H7 (cell line): ENCODE measurements around the gene ERI2. TPM values are rescaled to one million over a fixed set of nuclear protein-coding genes. Genes with fewer than 3 reads are reported as not detected.
"Not testable (repeated sequence)": the region's sequence is repeated elsewhere in the genome, so short reads cannot be mapped to it uniquely, and the experiment has no call there.

Experiments
- DNase-seq: peaks from one replicate; pipeline ENCODE4 v3.0.0; 2012
- H3K27me3 ChIP-seq: 2 replicates; pipeline ENCODE4 v1.6.0; 2011; ENCODE audit warnings: mild to moderate bottlenecking, low read length; ENCODE audit not compliant: control insufficient read depth, insufficient read depth
- H3K36me3 ChIP-seq: replicated peaks from 2 replicates; pipeline ENCODE4 v1.5.1; 2011; ENCODE audit warnings: low read length; ENCODE audit not compliant: control insufficient read depth, insufficient read depth
- H3K4me3 ChIP-seq: 2 replicates; pipeline ENCODE4 v1.5.1; 2011; ENCODE audit warnings: low read depth, mild to moderate bottlenecking, control low read depth, low read length, moderate library complexity; ENCODE audit not compliant: insufficient read depth
- total RNA-seq: library from RNA; depleted of rRNA; stranded (reverse); fragments of >200 nt; shearing (Covaris generic); gene quantifications from 2 replicates; pipeline ENCODE4 v1.2.3, GENCODE V29; 2014

The ERI2 gene
- total RNA-seq, 1 experiment from 2014 or later = 19.1 TPM

DNA sequence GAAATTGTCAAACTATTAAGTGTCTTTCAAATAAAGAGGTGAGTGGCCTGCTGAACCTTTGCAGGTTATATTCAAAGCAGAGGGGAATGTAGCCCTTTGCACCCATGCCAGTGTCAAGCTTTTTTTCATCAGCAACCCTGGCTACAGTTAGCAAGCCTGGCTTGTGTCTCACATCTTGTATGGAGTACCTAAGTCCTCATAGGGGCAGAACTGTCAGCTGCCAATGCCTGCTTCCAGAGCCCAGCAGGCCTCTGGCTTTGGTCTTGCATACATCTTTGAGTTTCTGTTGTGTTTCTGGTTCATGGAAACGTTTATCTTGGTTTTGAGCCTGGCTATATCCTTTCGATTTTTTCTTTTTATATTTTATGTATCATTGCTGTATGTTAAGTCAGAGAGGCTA lies 26.8 kb upstream of the ERI2 start:
- no peaks in the 10 kb centered on the region for H3K27me3 ChIP-seq
- DNase-seq = no peak
- no peaks in the 10 kb centered on the region; the same call in 1 of the 2 replicates for H3K36me3 ChIP-seq
- no peak overlapping the region for H3K4me3 ChIP-seq

DNA sequence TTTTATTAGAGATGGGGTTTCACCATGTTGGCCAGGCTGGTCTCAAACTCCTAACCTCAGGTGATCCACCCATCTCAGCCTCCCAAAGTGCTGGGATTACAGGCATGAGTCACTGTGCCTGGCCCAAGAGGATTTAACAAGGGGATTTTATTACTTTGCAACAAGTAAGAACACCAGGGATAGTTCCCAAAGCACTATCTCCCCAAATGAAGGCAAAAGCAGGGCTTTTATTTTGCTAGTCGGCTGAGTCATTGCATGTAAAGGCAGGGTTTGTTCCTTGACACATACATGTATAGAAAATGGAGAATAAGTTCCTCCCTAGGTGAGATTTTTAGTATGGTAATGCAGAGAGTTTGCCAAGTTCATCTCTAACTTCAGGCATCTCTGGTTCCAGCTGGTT lies 24.1 kb upstream of the ERI2 start:
- Histone ChIP-seq H3K27me3 (no peaks in the 10 kb centered on the region), H3K4me3 (no peak overlapping the region), H3K36me3 (peaks cover 1% of the 10 kb centered on the region)
- DNase-seq = no peak

DNA sequence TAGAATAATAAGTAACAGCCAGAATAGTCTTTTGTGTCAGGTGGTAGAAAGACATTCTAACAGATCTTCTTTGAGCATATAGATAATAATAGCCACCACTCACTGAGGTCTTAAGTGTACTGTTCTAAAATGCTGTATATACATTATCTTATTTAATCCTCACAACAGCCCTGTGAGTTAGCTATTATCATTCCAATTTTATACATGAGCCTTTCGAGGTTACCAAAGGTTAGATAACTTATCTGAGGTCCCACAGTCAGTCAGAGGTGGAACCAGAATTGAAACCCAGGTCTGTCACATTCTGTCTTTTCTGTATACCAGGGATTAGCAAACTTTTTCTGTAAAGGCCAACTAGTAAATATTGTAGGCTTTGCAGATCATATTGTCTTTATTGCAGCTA lies 23.3 kb upstream of the ERI2 start:
- no peak overlapping the region for H3K4me3 ChIP-seq
- no peak for DNase-seq
- H3K27me3 ChIP-seq = no peaks in the 10 kb centered on the region
- H3K36me3 ChIP-seq = peaks cover 1% of the 10 kb centered on the region

DNA sequence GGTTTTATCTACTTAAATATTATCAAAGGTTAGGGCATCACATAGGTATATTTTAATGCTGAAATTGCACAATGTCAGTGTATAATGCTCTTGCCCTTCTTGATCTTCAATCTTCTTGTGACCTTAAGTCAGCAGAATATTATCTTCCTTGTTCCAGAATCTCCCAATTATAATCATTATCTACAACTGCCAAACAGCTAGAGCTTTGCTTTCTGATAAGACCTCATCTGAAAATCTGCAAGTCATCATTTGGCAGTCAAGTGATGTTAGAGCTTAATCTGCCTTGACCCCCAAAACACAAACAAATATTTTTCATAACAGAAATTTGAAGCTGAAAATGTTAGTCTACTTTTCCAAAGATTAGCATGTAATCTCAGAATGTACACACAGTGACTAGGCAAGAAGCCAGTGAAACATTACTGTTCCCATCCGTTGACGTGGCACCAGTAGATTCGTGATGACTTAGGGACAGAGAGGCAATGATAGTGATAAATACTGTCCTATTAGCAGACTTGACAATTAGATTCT lies 19.8 kb upstream of the ERI2 start:
- no peak for DNase-seq
- Histone ChIP-seq H3K27me3 (no peaks in the 10 kb centered on the region), H3K4me3 (no peak overlapping the region), H3K36me3 (peaks cover 3% of the 10 kb centered on the region)

DNA sequence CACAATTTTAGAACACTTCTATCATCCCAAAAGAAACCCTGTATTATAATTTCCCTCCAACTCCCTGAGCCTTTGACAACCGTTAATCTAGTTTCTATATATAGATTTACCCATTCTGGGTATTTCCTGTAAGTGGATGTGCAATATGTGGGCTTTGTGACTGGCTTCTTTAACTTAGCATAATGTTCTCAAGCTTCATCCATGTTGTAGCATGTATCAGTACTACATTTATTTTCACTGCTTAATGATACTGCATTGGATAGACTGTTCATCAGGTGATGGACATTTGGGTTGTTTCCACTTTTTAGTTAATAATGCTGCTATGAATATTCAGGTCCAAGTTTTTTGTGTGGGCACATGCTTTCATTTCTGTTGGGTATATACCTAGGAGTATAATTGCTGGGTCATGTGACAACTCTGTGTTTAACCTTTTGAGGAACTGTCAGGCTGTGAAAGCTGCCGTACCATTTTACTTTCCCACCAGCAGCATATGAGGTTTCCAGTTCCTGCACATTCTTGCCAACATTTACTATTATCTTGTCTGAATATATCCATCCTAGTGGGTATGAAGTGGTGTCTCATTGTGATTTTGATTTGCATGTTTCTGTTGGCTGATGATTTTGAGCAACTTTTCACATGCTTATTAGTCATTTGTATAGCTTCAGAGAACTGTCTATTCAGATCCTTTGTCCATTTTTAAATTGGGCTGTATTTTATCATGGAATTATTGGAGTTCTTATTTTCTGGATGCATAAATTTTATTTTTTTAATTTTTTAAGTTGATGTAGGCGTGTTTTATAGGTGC lies 16.5 kb upstream of the ERI2 start:
- Histone ChIP-seq H3K27me3 (no peaks in the 10 kb centered on the region), H3K4me3 (no peak overlapping the region), H3K36me3 (peaks cover 3% of the 10 kb centered on the region)
- DNase-seq = no peak

DNA sequence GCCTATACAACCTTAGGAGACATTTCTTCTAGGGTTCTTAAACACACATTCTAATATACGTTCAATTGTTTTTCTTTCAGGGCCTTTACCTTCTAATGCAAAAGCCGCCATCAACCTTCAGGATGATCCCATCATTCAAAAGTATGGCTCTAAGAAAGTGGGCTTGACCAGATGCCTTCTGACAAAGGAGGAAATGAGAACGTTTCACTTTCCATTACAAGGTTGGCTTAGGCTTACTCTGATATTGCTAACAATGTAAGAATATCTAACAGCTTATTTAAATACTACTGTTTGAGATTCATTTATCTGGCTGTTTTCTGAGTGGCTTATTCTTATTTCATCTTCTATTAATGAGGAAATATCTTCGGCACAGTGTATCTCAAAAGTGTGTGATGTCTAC lies 15.4 kb upstream of the ERI2 start:
- DNase-seq = no peak
- Histone ChIP-seq H3K27me3 (no peaks in the 10 kb centered on the region), H3K4me3 (no peak overlapping the region), H3K36me3 (peaks cover 1% of the 10 kb centered on the region; the same call in 1 of the 2 replicates)

DNA sequence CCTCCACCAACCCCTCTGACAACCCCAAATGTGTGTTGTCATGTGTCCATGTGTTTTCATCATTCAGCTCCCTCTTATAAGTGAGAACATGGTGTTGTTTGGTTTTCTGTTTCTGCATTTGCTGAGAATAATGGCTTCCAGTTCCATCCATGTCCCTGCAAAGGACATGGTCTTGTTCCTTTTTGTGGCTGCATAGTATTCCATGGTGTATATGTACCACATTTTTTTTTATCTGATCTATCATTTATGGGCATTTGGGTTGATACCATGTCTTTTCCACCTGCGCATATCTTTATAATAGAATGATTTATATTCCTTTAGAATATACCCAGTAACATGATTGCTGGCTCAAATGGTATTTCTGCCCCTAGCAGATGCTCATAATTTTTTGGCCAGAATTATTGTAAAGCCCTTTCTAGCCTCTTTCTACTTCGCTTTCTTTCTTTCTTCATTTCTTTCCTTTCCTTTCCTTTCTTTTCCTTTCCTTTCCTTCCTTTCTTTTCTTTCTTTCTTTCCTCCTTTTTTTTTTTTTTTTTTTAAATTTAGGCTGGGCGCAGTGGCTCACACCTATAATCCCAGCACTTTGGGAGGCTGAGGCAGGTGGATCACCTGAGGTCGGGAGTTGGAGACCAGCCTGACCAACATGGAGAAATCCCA lies 12.8 kb upstream of the ERI2 start:
- H3K27me3 ChIP-seq = no peaks in the 10 kb centered on the region
- DNase-seq = no peak

DNA sequence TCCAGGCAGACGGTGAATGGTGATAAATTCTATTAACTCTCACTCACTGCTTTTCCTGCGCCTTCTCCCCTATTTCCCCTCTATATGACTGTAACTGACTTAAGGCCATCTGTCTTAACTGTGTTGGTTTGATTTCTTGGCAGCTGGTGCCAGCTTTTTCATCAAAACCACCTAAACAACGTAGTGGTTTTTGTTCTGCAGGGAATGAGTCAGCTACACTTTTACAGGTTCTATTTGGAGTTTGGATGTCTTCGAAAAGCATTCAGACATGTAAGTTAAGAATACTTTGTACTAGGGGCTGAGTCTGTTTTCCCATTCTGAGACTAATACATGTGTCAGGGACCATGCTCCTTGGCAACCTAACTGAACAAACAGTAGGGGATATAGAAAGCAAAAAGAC lies 8.5 kb upstream of the ERI2 start:
- no peak for DNase-seq
- Histone ChIP-seq H3K36me3 (peaks cover 1% of the 10 kb centered on the region), H3K27me3 (no peaks in the 10 kb centered on the region)

More for the DNA sequence above, 12.8 kb upstream of the ERI2 start:
- Histone ChIP-seq H3K36me3 (peaks cover 2% of the 10 kb centered on the region), H3K4me3 (no peak overlapping the region)

DNA sequence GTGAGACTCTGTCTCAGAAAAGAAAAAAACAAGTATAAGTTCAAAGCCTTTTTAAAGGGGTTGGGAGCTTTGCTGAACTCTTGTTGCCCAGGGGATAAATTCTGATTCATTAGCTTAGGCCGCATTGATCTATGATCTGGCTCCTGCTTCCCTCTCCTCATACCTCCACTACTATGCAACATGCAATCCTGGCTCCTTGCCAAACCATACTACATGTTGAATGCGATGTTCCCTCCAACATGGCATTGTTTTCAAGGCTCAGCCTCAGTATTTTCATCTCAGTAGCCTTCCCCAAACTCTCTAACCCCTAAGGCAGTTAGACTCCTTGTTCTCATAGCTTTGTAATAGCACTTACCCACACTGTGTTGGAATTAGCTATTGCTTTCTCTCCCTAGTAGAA lies 6.2 kb upstream of the ERI2 start:
- no peak overlapping the region for H3K4me3 ChIP-seq
- H3K27me3 ChIP-seq = no peaks in the 10 kb centered on the region
- H3K36me3 ChIP-seq = peaks cover 1% of the 10 kb centered on the region
- no peak for DNase-seq

More for the DNA sequence above, 8.5 kb upstream of the ERI2 start:
- no peak overlapping the region for H3K4me3 ChIP-seq

DNA sequence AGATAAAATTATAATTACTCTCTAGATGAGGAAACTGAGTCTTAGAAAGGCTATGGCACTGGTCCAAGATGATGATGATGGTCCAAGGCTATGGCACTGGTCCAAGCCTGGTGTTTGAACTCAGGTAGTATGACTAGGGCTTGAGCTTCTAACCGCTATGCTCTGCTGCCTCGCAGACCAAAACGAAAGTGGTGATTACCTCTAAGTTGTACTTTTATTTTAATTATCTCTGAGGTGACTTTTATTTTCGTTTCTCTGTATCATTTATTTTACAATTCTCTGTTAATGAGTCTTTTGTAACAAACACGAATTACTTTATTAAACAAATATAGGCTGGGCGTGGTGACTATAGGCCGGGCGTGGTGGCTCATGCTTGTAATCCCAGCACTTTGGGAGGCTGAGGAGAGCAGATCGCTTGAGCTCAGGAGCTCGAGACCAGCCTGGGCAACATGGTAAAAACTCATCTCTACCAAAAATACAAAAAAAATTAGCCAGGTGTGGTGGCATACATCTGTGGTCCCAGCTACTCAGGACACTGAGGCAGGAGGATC lies 5.7 kb upstream of the ERI2 start:
- H3K27me3 ChIP-seq = no peaks in the 10 kb centered on the region
- no peak overlapping the region for H3K4me3 ChIP-seq
- DNase-seq = no peak
- peaks cover 1% of the 10 kb centered on the region for H3K36me3 ChIP-seq

DNA sequence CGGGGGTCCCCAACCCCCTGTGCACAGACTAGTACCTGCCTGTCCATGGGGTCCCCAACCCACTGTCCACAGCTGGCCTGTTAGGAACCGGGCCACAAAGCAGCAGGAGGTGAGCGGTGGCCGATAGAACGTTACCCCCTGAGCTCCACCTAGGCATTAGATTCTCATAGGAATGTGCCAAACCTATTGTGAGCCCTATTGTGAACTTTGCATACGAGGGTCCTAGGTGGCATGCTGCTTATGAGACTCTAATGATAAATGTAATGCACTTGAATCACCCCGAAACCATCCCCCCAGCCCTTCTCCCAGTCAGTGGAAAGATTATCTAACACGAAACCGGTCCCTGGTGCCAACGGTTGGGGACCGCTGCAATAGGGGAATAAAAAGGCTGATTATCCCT lies 1.6 kb upstream of the ERI2 start:
- Histone ChIP-seq H3K27me3 (no peaks in the 10 kb centered on the region), H3K36me3 (no peaks in the 10 kb centered on the region), H3K4me3 (no peak overlapping the region)
- DNase-seq = no peak

DNA sequence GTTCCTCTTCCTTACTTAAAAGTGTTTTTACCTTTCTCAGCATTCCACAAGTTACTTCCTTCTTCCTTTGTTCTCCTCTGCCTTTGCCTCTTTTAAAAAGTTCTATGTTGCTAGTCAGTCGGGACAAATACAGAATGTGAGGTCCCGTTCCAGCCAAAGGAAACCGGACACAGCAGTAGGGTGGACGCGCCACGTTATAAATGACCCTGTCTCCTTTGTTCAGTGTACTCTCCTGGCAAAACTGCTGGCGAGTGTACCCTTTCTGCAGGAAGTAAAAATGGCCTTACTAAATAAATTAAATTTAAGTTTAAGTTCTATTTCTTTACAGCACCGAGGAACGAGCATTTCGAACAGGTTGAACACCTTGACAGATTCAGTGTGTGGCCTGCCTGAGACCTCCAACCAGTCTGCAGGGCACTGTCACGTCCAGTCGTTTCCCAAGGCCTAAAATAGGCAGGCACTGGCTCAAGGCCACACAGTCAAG lies 546 bp downstream of the ERI2 start:
- peak overlapping the region; percentile 90 for H3K4me3 ChIP-seq
- not testable (repeated sequence) for H3K27me3 ChIP-seq, DNase-seq, H3K36me3 ChIP-seq

DNA sequence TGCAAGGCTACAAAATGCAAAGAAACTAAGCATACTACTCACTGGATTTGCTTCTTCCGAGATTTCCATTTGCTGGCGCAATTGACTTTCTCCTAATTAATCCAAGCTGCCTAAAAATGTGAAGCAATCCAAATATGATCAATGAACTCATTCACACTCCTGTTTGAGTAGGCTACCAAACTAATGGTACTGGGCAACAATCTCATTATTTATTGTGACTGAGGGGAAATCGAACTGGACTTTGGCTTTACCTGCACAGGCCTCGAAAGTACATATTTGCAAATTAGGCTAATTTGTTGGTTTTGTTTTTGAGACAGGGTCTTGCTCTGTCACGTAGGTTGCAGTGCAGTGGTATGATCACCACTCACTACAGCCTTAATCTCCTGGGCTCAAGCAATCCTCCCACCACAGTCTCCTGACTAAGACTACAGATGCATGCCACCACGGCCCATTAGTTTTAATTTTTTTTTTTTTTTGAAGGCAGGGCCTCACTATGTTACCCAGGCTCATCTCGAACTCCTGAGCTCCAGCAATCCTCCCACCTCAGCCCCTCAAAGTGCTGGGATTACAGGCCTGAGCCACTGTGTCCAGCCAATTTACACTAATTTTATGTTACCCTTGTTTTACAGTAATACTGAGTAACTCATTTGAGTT lies 2.6 kb downstream of the ERI2 start:
- no peak for DNase-seq
- Histone ChIP-seq H3K4me3 (no peak overlapping the region), H3K27me3 (no peaks in the 10 kb centered on the region), H3K36me3 (no peaks in the 10 kb centered on the region)

DNA sequence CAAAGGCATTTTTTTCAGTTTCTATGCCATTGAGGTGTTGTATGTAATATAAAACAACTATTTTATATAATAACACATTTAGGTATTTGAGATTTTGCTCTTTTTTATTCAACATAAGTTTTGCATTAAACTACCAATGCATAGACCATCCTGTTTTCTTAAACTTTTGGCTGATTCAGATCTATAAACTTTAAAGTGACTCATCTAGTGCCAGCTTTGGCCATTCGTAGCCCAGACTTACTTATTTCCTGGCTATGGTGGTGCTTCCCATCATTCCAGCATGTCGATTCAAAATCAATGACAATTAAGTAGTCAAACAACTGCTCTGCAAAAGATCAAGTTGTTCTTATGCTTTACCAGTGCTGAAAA lies 3.1 kb downstream of the ERI2 start:
- no peaks in the 10 kb centered on the region for H3K27me3 ChIP-seq
- DNase-seq = no peak
- H3K36me3 ChIP-seq = no peaks in the 10 kb centered on the region
- no peak overlapping the region for H3K4me3 ChIP-seq
